Astrocyte (in vitro differentiated cells and primary cell): ENCODE data around the gene SCN1B. TPM values are rescaled to one million over a fixed set of nuclear protein-coding genes. Genes with fewer than 3 reads are reported as not detected.

ENCODE experiments used
- DNase-seq: peaks from one replicate; pipeline ENCODE4 v3.0.0-alpha.2; 2010; ENCODE audit warnings: low read depth
- FAIRE-seq: peaks from 2 replicates; lab custom pipeline; 2011; peaks lifted over from hg19 to GRCh38; lab: Jason Lieb, UNC
- H2AFZ ChIP-seq: 2 replicates; pipeline ENCODE4 v1.6.0; 2012; ENCODE audit warnings: low read depth, low read length, inconsistent platforms
- H3K27ac ChIP-seq: 2 replicates; pipeline ENCODE4 v1.5.1; 2011; ENCODE audit warnings: low read depth, low read length, inconsistent platforms
- H3K27me3 ChIP-seq: 2 replicates; pipeline ENCODE4 v1.6.0; 2011; ENCODE audit warnings: low read length, inconsistent platforms; ENCODE audit not compliant: insufficient read depth
- H3K36me3 ChIP-seq: 2 replicates; pipeline ENCODE4 v1.5.1; 2011; ENCODE audit warnings: low read length, inconsistent platforms; ENCODE audit not compliant: insufficient read depth
- H3K4me1 ChIP-seq: 2 replicates; pipeline ENCODE4 v1.5.1; 2011; ENCODE audit warnings: low read length, inconsistent platforms; ENCODE audit not compliant: insufficient read depth
- H3K4me2 ChIP-seq: 2 replicates; pipeline ENCODE4 v1.6.0; 2012; ENCODE audit warnings: low read length, inconsistent platforms
- H3K4me3 ChIP-seq: 2 replicates; pipeline ENCODE4 v1.5.1; 2011; ENCODE audit warnings: low read depth, mild to moderate bottlenecking, low read length, inconsistent platforms; ENCODE audit not compliant: insufficient read depth
- H3K79me2 ChIP-seq: 2 replicates; pipeline ENCODE4 v1.6.0; 2012; ENCODE audit warnings: mild to moderate bottlenecking, low read length, inconsistent platforms; ENCODE audit not compliant: insufficient read depth
- H3K9ac ChIP-seq: 2 replicates; pipeline ENCODE4 v1.6.0; 2012; ENCODE audit warnings: mild to moderate bottlenecking, low read length, inconsistent platforms
- H3K9me3 ChIP-seq: 2 replicates; pipeline ENCODE4 v1.5.1; 2012; ENCODE audit warnings: low read depth, mild to moderate bottlenecking, low read length, inconsistent platforms; ENCODE audit not compliant: insufficient read depth
- H4K20me1 ChIP-seq: 2 replicates; pipeline ENCODE4 v1.6.0; 2012; ENCODE audit warnings: low read length, inconsistent platforms; ENCODE audit not compliant: insufficient read depth
- H3K27ac Mint-ChIP-seq: one replicate; pipeline ENCODE4 v1.8.0; 2021; ENCODE audit warnings: mild to moderate bottlenecking, mixed read lengths; ENCODE audit not compliant: unreplicated experiment
- H3K27me3 Mint-ChIP-seq: one replicate; pipeline ENCODE4 v1.8.0; 2021; ENCODE audit warnings: low read depth, mixed read lengths; ENCODE audit not compliant: unreplicated experiment
- H3K36me3 Mint-ChIP-seq: one replicate; pipeline ENCODE4 v1.8.0; 2021; ENCODE audit warnings: low read depth, mixed read lengths; ENCODE audit not compliant: unreplicated experiment
- H3K4me1 Mint-ChIP-seq: one replicate; pipeline ENCODE4 v1.8.0; 2021; ENCODE audit warnings: low read depth, mixed read lengths; ENCODE audit not compliant: unreplicated experiment
- H3K4me3 Mint-ChIP-seq: one replicate; pipeline ENCODE4 v1.8.0; 2021; ENCODE audit warnings: mild to moderate bottlenecking, moderate library complexity, mixed read lengths; ENCODE audit not compliant: unreplicated experiment
- H3K9me3 Mint-ChIP-seq: one replicate; pipeline ENCODE4 v1.8.0; 2021; ENCODE audit warnings: mild to moderate bottlenecking, mixed read lengths; ENCODE audit not compliant: unreplicated experiment
- EZH2 ChIP-seq: IDR thresholded peaks from 2 replicates; pipeline ENCODE4 v1.6.1; 2012; ENCODE audit warnings: mild to moderate bottlenecking, low read length, inconsistent platforms; ENCODE audit not compliant: insufficient read depth
- total RNA-seq: library from RNA; stranded (reverse); gene quantifications from 2 replicates; pipeline ENCODE4 v1.2.1, GENCODE V29; 2021
- TF ChIP-seq, protein P1 (sequence below): IDR thresholded peaks from 2 replicates; pipeline ENCODE4 v1.5.1; 2011; ENCODE audit warnings: low read depth, mild to moderate bottlenecking, inconsistent platforms, low read length, moderate library complexity; ENCODE audit not compliant: insufficient read depth

Gene SCN1B
- total RNA-seq, 1 donor from 2014 or later = 3.0 TPM

- no peaks in the 10 kb centered on the region for H3K4me1 Mint-ChIP-seq
- Histone ChIP-seq H3K36me3 (no peaks in the 10 kb centered on the region), H3K9ac (no peak overlapping the region), H3K4me3 (no peak overlapping the region), H2AFZ (no peak overlapping the region), H3K27me3 (no peaks in the 10 kb centered on the region), H3K79me2 (no peaks in the 10 kb centered on the region), H3K9me3 (no peaks in the 10 kb centered on the region), H3K27ac (no peak overlapping the region), H3K4me1 (no peaks in the 10 kb centered on the region), H3K4me2 (no peak overlapping the region), H4K20me1 (no peaks in the 10 kb centered on the region)
- no peaks in the 10 kb centered on the region for H3K9me3 Mint-ChIP-seq
- TF ChIP-seq, protein P1, sequence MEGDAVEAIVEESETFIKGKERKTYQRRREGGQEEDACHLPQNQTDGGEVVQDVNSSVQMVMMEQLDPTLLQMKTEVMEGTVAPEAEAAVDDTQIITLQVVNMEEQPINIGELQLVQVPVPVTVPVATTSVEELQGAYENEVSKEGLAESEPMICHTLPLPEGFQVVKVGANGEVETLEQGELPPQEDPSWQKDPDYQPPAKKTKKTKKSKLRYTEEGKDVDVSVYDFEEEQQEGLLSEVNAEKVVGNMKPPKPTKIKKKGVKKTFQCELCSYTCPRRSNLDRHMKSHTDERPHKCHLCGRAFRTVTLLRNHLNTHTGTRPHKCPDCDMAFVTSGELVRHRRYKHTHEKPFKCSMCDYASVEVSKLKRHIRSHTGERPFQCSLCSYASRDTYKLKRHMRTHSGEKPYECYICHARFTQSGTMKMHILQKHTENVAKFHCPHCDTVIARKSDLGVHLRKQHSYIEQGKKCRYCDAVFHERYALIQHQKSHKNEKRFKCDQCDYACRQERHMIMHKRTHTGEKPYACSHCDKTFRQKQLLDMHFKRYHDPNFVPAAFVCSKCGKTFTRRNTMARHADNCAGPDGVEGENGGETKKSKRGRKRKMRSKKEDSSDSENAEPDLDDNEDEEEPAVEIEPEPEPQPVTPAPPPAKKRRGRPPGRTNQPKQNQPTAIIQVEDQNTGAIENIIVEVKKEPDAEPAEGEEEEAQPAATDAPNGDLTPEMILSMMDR = no peak
- no peak for TF ChIP-seq EZH2
- peaks cover 23% of the 10 kb centered on the region for H3K27me3 Mint-ChIP-seq
- H3K4me3 Mint-ChIP-seq = no peak overlapping the region
- DNase-seq (no peak), FAIRE-seq (no peak)
- no peak overlapping the region for H3K27ac Mint-ChIP-seq
- no peaks in the 10 kb centered on the region for H3K36me3 Mint-ChIP-seq
Measured at GRCh38 chr19:35080613-35081170, 50.4 kb downstream of the SCN1B start.

DNA sequence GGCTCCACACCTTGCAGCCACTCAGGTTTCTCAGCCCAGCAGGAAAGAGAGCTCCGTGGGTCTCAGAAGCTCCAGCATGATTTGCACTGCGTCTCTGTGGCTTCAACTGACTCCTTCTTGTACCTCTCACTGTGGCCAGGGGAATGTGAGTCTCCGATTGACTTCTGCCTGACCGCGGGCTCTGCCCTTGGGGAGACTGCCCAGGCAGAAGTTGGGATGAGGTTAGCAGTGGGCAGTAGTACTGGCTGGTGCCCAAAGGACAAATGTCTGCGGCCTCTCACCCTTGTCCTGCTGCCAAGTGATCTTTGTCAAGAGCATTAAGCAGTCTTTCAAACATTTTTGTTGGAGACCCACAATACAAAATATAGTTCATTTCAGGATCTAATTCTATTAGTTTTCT, 50.9 kb downstream of the SCN1B start:
- Histone ChIP-seq H3K4me2 (no peak overlapping the region), H3K9me3 (no peaks in the 10 kb centered on the region), H4K20me1 (no peaks in the 10 kb centered on the region), H2AFZ (no peak overlapping the region), H3K36me3 (no peaks in the 10 kb centered on the region), H3K27me3 (no peaks in the 10 kb centered on the region), H3K79me2 (no peaks in the 10 kb centered on the region), H3K4me3 (no peak overlapping the region), H3K27ac (no peak overlapping the region), H3K4me1 (no peaks in the 10 kb centered on the region), H3K9ac (no peak overlapping the region)
- H3K4me3 Mint-ChIP-seq = no peak overlapping the region
- no peaks in the 10 kb centered on the region for H3K36me3 Mint-ChIP-seq
- FAIRE-seq (no peak), DNase-seq (no peak)
- H3K27me3 Mint-ChIP-seq = peaks cover 25% of the 10 kb centered on the region
- no peak overlapping the region for H3K27ac Mint-ChIP-seq
- peaks cover 1% of the 10 kb centered on the region for H3K4me1 Mint-ChIP-seq
- no peak for TF ChIP-seq EZH2
- no peaks in the 10 kb centered on the region for H3K9me3 Mint-ChIP-seq

GRCh38 chr19:35083691-35084508, 53.6 kb downstream of the SCN1B start:
- H3K4me3 Mint-ChIP-seq = no peak overlapping the region
- no peak for TF ChIP-seq EZH2
- TF ChIP-seq, protein P1 = no peak
- H3K27ac Mint-ChIP-seq = no peak overlapping the region
- FAIRE-seq (no peak), DNase-seq (no peak)
- no peaks in the 10 kb centered on the region for H3K9me3 Mint-ChIP-seq
- Histone ChIP-seq H3K4me1 (peaks cover 9% of the 10 kb centered on the region), H3K9me3 (no peaks in the 10 kb centered on the region), H3K4me3 (no peak overlapping the region), H3K27me3 (no peaks in the 10 kb centered on the region), H4K20me1 (no peaks in the 10 kb centered on the region), H3K79me2 (no peaks in the 10 kb centered on the region), H2AFZ (no peak overlapping the region), H3K4me2 (no peak overlapping the region), H3K36me3 (no peaks in the 10 kb centered on the region), H3K27ac (no peak overlapping the region), H3K9ac (no peak overlapping the region)
- H3K36me3 Mint-ChIP-seq = no peaks in the 10 kb centered on the region
- peaks cover 13% of the 10 kb centered on the region for H3K27me3 Mint-ChIP-seq
- peaks cover 4% of the 10 kb centered on the region for H3K4me1 Mint-ChIP-seq
